ENCODE results near the gene OR9A2. TPM values are rescaled to one million over a fixed set of nuclear protein-coding genes. Genes with fewer than 3 reads are reported as not detected.

Gene OR9A2
- total and polyA plus RNA-seq, 3 experiments from 2014 or later: not detected

GRCh38 chr7:143016996-143017395 is 9.9 kb downstream of the OR9A2 start:
- Mint-ChIP-seq H3K27me3 (peaks cover 15 to 36% of the 10 kb centered on the region in 2 donors), H3K9me3 (peaks cover 0 to 3% (median 0%) of the 10 kb centered on the region in 5 donors), H3K4me1 (no peaks in the 10 kb centered on the region), H3K36me3 (peaks cover 0 to 1% (median 0%) of the 10 kb centered on the region in 3 donors), H3K4me3 (no peak overlapping the region), H3K27ac (peak overlapping the region in 1 of 8 donors; percentile 86)
- no peaks in the 10 kb centered on the region for H3K27me3 ChIP-seq (ENCODE audit: insufficient read depth, low read length, poor library complexity, severe bottlenecking)
- ChIA-PET POLR2A (no interaction called here), CTCF (interaction anchor here (0.7 to 1.3 kb wide), 4 partner anchors 8 to 202 kb away, joined by 3 to 6 read pairs (median 3); no protein-coding TSS in a partner anchor)
- H3K4me3 ChIP-seq (ENCODE audit: low read length): no peak overlapping the region
- no peak for DNase-seq
- no peaks in the 10 kb centered on the region for H3K9me3 ChIP-seq (ENCODE audit: low read length)
- no peaks in the 10 kb centered on the region for H3K36me3 ChIP-seq (ENCODE audit: insufficient read depth, low read length)
- no peak overlapping the region for H3K27ac ChIP-seq (ENCODE audit: low read depth, low read length)
- H3K4me1 ChIP-seq (ENCODE audit: insufficient read depth, low read length): no peaks in the 10 kb centered on the region

DNA sequence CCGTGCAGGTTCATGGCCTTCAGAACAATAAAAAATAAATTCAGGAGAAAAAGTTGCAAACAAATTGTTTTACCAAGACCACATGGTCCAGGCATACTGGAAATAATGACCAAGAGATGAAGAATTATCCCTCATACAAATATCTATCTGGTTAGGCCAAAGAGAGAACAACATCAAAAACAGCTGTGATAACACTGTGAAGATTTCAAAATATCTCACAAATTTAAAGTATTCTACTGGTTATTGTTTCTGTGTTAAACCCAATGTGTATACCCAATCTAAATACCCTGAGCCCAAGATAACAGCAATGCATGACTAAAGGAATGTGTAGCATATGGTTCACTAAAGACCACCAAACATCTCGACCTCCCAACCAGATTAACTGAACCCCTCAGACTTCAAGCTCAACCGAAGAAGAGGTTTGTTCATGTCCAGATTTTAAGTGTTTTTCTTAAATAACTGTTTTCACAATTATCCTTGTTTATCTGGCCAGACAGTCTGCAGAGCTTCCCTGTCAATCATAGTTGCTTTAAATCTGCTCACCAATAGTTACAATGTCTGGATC is 10.9 kb downstream of the OR9A2 start:
- no peak for DNase-seq
- peaks cover 0 to 1% (median 0%) of the 10 kb centered on the region in 3 donors for H3K36me3 Mint-ChIP-seq
- no peak overlapping the region for H3K27ac ChIP-seq (ENCODE audit: low read depth, low read length)
- H3K9me3 ChIP-seq (ENCODE audit: low read length): no peaks in the 10 kb centered on the region
- CTCF ChIA-PET: interaction anchor here (0.9 to 1.3 kb wide), 2 partner anchors 17 to 203 kb away, joined by 3 read pairs; no protein-coding TSS in a partner anchor
- H3K27ac Mint-ChIP-seq: no peak overlapping the region
- peaks cover 0 to 3% (median 0%) of the 10 kb centered on the region in 5 donors for H3K9me3 Mint-ChIP-seq
- no peaks in the 10 kb centered on the region for H3K4me1 Mint-ChIP-seq
- H3K4me3 Mint-ChIP-seq: no peak overlapping the region
- POLR2A ChIA-PET: no interaction called here
- H3K36me3 ChIP-seq (ENCODE audit: insufficient read depth, low read length): no peaks in the 10 kb centered on the region
- peaks cover 10 to 36% of the 10 kb centered on the region in 2 donors for H3K27me3 Mint-ChIP-seq
- H3K4me3 ChIP-seq (ENCODE audit: low read length): no peak overlapping the region
- H3K4me1 ChIP-seq (ENCODE audit: insufficient read depth, low read length): no peaks in the 10 kb centered on the region
- H3K27me3 ChIP-seq (ENCODE audit: insufficient read depth, low read length, poor library complexity, severe bottlenecking): no peaks in the 10 kb centered on the region

DNA sequence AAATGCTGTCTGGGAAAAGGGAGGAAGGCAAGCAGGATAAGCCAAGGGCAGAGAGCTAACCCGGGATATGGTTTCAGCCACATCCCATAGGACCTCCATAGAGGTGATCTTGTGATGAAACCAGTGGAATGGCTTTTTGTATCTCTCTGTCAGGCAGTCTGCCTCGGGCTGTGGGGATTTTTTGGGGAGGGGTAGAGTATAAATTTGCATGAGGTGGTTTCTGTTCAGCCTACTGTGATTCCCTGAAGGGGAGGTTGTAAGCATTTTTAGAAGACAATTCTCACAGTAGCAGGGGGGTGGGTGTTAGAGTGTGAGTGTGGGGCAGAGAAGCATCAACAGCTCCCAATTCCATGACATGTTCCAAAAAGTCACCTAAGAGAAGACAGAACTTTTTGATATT is 11.8 kb downstream of the OR9A2 start:
- no peaks in the 10 kb centered on the region for H3K4me1 ChIP-seq (ENCODE audit: insufficient read depth, low read length)
- no peak overlapping the region for H3K4me3 ChIP-seq (ENCODE audit: low read length)
- ChIA-PET POLR2A (no interaction called here), CTCF (interaction anchor here (0.9 kb wide), 1 partner anchor 16 kb away, joined by 3 read pairs; no protein-coding TSS in a partner anchor)
- Mint-ChIP-seq H3K36me3 (peaks cover 0 to 1% (median 0%) of the 10 kb centered on the region in 3 donors), H3K4me1 (no peaks in the 10 kb centered on the region), H3K27ac (no peak overlapping the region), H3K27me3 (peaks cover 10 to 36% of the 10 kb centered on the region in 2 donors), H3K4me3 (no peak overlapping the region), H3K9me3 (peaks cover 0 to 3% (median 0%) of the 10 kb centered on the region in 5 donors)
- H3K9me3 ChIP-seq (ENCODE audit: low read length): no peaks in the 10 kb centered on the region
- no peak overlapping the region for H3K27ac ChIP-seq (ENCODE audit: low read depth, low read length)
- no peak for DNase-seq
- no peaks in the 10 kb centered on the region for H3K27me3 ChIP-seq (ENCODE audit: insufficient read depth, low read length, poor library complexity, severe bottlenecking)
- H3K36me3 ChIP-seq (ENCODE audit: insufficient read depth, low read length): no peaks in the 10 kb centered on the region

GRCh38 chr7:143013893-143014292 is 13.0 kb downstream of the OR9A2 start:
- Mint-ChIP-seq H3K9me3 (no peaks in the 10 kb centered on the region), H3K4me1 (no peaks in the 10 kb centered on the region), H3K36me3 (no peaks in the 10 kb centered on the region), H3K27me3 (peaks cover 10 to 36% of the 10 kb centered on the region in 2 donors), H3K27ac (no peak overlapping the region), H3K4me3 (no peak overlapping the region)
- Histone ChIP-seq H3K27ac (ENCODE audit: low read depth, low read length) (no peak overlapping the region), H3K27me3 (ENCODE audit: insufficient read depth, low read length, poor library complexity, severe bottlenecking) (no peaks in the 10 kb centered on the region), H3K36me3 (ENCODE audit: insufficient read depth, low read length) (no peaks in the 10 kb centered on the region), H3K9me3 (ENCODE audit: low read length) (no peaks in the 10 kb centered on the region), H3K4me3 (ENCODE audit: low read length) (no peak overlapping the region), H3K4me1 (ENCODE audit: insufficient read depth, low read length) (no peaks in the 10 kb centered on the region)
- CTCF ChIA-PET: interaction anchor here (0.9 to 1.2 kb wide), 2 partner anchors 160 to 201 kb away, joined by 3 to 4 read pairs; no protein-coding TSS in a partner anchor
- POLR2A ChIA-PET: no interaction called here
- DNase-seq: no peak

DNA sequence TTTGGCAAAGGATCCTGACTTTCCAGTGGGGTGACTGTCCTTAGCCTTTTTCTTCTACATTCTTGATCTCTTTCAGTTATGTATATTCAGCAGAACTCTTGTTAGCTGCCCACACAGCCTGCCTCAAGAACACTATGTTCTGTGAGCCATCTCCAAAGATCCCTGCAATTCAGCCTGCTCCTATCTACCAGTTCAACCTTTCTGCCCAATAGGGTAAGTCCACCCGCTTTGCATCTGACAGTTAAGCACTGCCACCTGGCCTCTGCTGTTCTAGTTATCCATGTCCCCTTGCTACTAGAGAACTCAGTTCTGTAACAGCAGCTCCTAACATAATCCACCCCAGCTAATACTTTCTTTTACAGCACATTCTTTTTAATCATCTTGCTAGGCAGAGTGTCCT is 13.5 kb downstream of the OR9A2 start:
- DNase-seq: no peak
- Mint-ChIP-seq H3K9me3 (no peaks in the 10 kb centered on the region), H3K4me1 (no peaks in the 10 kb centered on the region), H3K27ac (no peak overlapping the region), H3K27me3 (peaks cover 10 to 36% of the 10 kb centered on the region in 2 donors), H3K4me3 (no peak overlapping the region), H3K36me3 (no peaks in the 10 kb centered on the region)
- ChIA-PET POLR2A (no interaction called here), CTCF (interaction anchor here (0.9 to 1.2 kb wide), 2 partner anchors 159 to 201 kb away, joined by 3 to 4 read pairs; no protein-coding TSS in a partner anchor)
- Histone ChIP-seq H3K36me3 (ENCODE audit: insufficient read depth, low read length) (no peaks in the 10 kb centered on the region), H3K27ac (ENCODE audit: low read depth, low read length) (no peak overlapping the region), H3K4me1 (ENCODE audit: insufficient read depth, low read length) (no peaks in the 10 kb centered on the region), H3K9me3 (ENCODE audit: low read length) (no peaks in the 10 kb centered on the region), H3K27me3 (ENCODE audit: insufficient read depth, low read length, poor library complexity, severe bottlenecking) (peaks cover 2% of the 10 kb centered on the region), H3K4me3 (ENCODE audit: low read length) (no peak overlapping the region)

GRCh38 chr7:143012409-143012808 is 14.5 kb downstream of the OR9A2 start:
- H3K4me1 ChIP-seq (ENCODE audit: insufficient read depth, low read length): no peaks in the 10 kb centered on the region
- no peaks in the 10 kb centered on the region for H3K9me3 ChIP-seq (ENCODE audit: low read length)
- Mint-ChIP-seq H3K9me3 (no peaks in the 10 kb centered on the region), H3K27ac (no peak overlapping the region), H3K36me3 (peaks cover 0 to 2% (median 0%) of the 10 kb centered on the region in 3 donors), H3K4me3 (no peak overlapping the region), H3K4me1 (peaks cover 3 to 5% (median 4%) of the 10 kb centered on the region in 3 donors), H3K27me3 (peaks cover 11 to 39% of the 10 kb centered on the region in 2 donors)
- CTCF ChIA-PET: interaction anchor here (1.1 to 1.9 kb wide), 2 partner anchors 9 to 203 kb away, joined by 3 to 7 read pairs; no protein-coding TSS in a partner anchor
- no peak overlapping the region for H3K27ac ChIP-seq (ENCODE audit: low read depth, low read length)
- POLR2A ChIA-PET: no interaction called here
- no peak overlapping the region for H3K4me3 ChIP-seq (ENCODE audit: low read length)
- no peak for DNase-seq
- peaks cover 6% of the 10 kb centered on the region for H3K27me3 ChIP-seq (ENCODE audit: insufficient read depth, low read length, poor library complexity, severe bottlenecking)
- no peaks in the 10 kb centered on the region for H3K36me3 ChIP-seq (ENCODE audit: insufficient read depth, low read length)

DNA sequence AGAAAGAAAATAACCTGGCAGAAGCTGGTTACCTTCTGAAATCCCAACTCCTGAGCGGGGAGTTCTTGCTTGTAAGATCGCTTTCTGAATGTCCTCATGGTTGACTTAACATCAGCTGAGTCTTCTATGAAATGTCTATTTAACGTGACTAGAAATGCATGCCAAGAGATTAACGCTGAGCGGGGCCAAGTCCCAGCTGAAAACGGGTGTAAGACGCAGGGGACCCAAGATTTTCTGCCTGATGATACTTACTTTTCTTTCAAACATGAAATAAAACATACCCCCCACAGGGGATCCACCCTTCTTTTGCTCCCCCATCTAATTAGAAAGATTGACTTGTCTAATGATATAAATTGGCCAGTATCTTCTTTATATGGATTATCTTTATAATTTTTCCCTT is 14.9 kb downstream of the OR9A2 start:
- no peak overlapping the region for H3K27ac ChIP-seq (ENCODE audit: low read depth, low read length)
- no peaks in the 10 kb centered on the region for H3K4me1 ChIP-seq (ENCODE audit: insufficient read depth, low read length)
- Mint-ChIP-seq H3K36me3 (peaks cover 0 to 2% (median 0%) of the 10 kb centered on the region in 3 donors), H3K4me3 (no peak overlapping the region), H3K27ac (no peak overlapping the region), H3K9me3 (no peaks in the 10 kb centered on the region), H3K4me1 (peaks cover 3 to 5% (median 4%) of the 10 kb centered on the region in 3 donors), H3K27me3 (peaks cover 11 to 39% of the 10 kb centered on the region in 2 donors)
- H3K9me3 ChIP-seq (ENCODE audit: low read length): no peaks in the 10 kb centered on the region
- no peaks in the 10 kb centered on the region for H3K36me3 ChIP-seq (ENCODE audit: insufficient read depth, low read length)
- CTCF ChIA-PET: interaction anchor here (1.1 to 1.9 kb wide), 2 partner anchors 9 to 203 kb away, joined by 3 to 7 read pairs; no protein-coding TSS in a partner anchor
- no peak overlapping the region for H3K4me3 ChIP-seq (ENCODE audit: low read length)
- peaks cover 6% of the 10 kb centered on the region for H3K27me3 ChIP-seq (ENCODE audit: insufficient read depth, low read length, poor library complexity, severe bottlenecking)
- DNase-seq: no peak
- POLR2A ChIA-PET: no interaction called here
